Measurements from ENCODE around the gene ZBTB20.

Gene ZBTB20

DNA sequence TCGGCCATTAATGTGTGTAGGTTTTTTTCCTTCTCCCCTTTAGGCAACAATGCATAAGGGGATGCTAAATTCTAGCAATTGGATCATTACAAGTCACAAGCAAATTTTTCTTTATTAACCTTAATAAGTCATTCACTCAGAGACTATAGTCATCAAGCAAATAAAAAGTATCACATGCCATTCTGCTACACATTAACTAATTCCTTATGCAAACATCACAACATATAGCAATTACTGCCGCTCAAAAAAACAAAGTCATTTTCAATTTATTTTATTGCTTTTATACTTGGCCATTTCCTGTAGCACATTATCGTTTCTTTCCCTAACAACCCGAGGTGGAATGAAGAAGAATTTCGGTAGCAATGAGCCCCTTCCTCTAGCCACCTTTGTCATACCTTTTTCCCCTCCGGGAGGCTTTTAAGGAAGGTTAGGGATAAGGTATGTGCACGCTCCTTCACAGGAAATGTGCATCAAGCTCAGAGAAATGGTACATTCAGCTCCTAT lies 432.1 kb downstream of the ZBTB20 start:
- Histone ChIP-seq H3K27me3 (ENCODE audit: low read depth, low read length) (peaks cover 4% of the 10 kb centered on the region), H3K4me3 (ENCODE audit: low read length) (no peak overlapping the region), H3K79me2 (ENCODE audit: low read length) (no peaks in the 10 kb centered on the region), H3K4me1 (ENCODE audit: low read length) (peaks cover 9% of the 10 kb centered on the region), H3K36me3 (replicated peaks; ENCODE audit: low read depth, low read length) (no peaks in the 10 kb centered on the region), H4K20me1 (ENCODE audit: insufficient read depth, low read length) (no peaks in the 10 kb centered on the region), H3K9ac (ENCODE audit: low read length) (no peak overlapping the region), H3K4me2 (ENCODE audit: low read length) (no peak overlapping the region), H2AFZ (ENCODE audit: low read depth, low read length) (no peak overlapping the region), H3K27ac (ENCODE audit: low read length) (no peak overlapping the region), H3K9me3 (ENCODE audit: insufficient read depth, low read length) (no peaks in the 10 kb centered on the region)
- TF ChIP-seq, protein P1, sequence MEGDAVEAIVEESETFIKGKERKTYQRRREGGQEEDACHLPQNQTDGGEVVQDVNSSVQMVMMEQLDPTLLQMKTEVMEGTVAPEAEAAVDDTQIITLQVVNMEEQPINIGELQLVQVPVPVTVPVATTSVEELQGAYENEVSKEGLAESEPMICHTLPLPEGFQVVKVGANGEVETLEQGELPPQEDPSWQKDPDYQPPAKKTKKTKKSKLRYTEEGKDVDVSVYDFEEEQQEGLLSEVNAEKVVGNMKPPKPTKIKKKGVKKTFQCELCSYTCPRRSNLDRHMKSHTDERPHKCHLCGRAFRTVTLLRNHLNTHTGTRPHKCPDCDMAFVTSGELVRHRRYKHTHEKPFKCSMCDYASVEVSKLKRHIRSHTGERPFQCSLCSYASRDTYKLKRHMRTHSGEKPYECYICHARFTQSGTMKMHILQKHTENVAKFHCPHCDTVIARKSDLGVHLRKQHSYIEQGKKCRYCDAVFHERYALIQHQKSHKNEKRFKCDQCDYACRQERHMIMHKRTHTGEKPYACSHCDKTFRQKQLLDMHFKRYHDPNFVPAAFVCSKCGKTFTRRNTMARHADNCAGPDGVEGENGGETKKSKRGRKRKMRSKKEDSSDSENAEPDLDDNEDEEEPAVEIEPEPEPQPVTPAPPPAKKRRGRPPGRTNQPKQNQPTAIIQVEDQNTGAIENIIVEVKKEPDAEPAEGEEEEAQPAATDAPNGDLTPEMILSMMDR (IDR thresholded peaks at IDR 0.05; ENCODE audit: low read depth, low read length) = no peak
- TF ChIP-seq EZH2phosphoT487 (IDR thresholded peaks at IDR 0.05; ENCODE audit: low read depth) = no peak

DNA sequence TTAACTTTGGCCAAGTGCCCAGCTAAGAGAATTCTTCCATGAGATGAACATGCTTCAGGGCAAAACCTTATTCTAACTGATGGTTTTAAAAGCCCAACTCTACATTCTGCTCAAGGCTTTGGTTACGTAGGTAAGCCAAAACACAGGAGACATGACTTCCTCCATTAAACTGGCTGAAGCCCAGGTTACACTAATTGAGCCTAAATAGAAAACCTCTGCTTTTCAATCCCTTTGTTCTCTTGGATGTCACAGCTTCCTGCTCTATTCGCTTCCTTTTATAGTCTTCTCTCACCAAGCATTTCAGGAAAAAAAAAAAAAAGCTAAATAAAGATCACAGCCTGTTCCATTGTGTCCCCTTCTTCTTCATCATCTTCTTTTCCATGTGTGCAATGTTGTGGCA lies 432.9 kb downstream of the ZBTB20 start:
- H2AFZ ChIP-seq (ENCODE audit: low read depth, low read length) = no peak overlapping the region
- peaks cover 9% of the 10 kb centered on the region for H3K4me1 ChIP-seq (ENCODE audit: low read length)
- H3K27ac ChIP-seq (ENCODE audit: low read length) = no peak overlapping the region
- no peaks in the 10 kb centered on the region for H3K9me3 ChIP-seq (ENCODE audit: insufficient read depth, low read length)
- no peaks in the 10 kb centered on the region; the same call in none of the 2 replicates for H3K27me3 ChIP-seq (ENCODE audit: low read depth, low read length)
- no peaks in the 10 kb centered on the region for H3K36me3 ChIP-seq (replicated peaks; ENCODE audit: low read depth, low read length)
- no peak overlapping the region for H3K4me3 ChIP-seq (ENCODE audit: low read length)
- no peak overlapping the region for H3K9ac ChIP-seq (ENCODE audit: low read length)
- no peak overlapping the region for H3K4me2 ChIP-seq (ENCODE audit: low read length)
- no peaks in the 10 kb centered on the region for H4K20me1 ChIP-seq (ENCODE audit: insufficient read depth, low read length)
- no peaks in the 10 kb centered on the region for H3K79me2 ChIP-seq (ENCODE audit: low read length)
- TF ChIP-seq, protein P1 (IDR thresholded peaks at IDR 0.05; ENCODE audit: low read depth, low read length) = no peak
- no peak for TF ChIP-seq EZH2phosphoT487 (IDR thresholded peaks at IDR 0.05; ENCODE audit: low read depth)

DNA sequence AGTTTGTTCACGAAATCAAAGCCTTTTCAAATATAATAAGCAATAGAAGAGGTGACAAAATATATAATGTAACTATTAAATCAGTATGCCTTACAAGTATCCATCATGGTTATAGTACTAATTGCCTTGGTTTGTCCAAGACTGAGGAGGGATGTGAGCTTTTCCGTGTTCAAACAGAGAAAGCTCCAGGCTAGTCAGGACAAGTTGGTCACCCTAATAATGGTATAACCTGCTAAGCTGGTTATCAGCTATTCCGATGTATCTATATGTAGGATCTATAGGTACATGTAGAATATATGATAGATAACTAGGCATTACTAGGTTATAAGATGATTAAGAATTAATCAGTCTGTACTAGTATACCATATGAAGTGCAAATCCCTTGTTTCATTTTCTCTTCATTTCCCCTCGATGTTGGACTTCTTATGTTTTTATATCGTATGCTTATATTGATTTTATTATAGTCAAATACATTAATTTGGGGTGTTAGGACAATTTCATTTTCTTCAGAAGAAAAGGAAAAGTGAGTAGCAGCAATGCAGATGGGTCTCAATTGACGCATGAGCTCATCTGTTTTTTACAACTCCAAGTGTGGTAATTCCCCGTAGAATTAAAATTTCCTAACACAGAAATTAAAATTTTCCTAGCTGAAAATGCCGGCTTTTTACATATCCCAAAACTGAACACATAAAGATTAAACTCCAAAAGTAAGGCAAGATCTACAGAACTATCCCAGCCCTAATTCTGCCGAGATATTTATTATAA lies 434.2 kb downstream of the ZBTB20 start:
- Histone ChIP-seq H2AFZ (ENCODE audit: low read depth, low read length) (no peak overlapping the region), H4K20me1 (ENCODE audit: insufficient read depth, low read length) (no peaks in the 10 kb centered on the region), H3K79me2 (ENCODE audit: low read length) (no peaks in the 10 kb centered on the region), H3K36me3 (replicated peaks; ENCODE audit: low read depth, low read length) (no peaks in the 10 kb centered on the region), H3K9me3 (ENCODE audit: insufficient read depth, low read length) (no peaks in the 10 kb centered on the region), H3K9ac (ENCODE audit: low read length) (no peak overlapping the region), H3K27ac (ENCODE audit: low read length) (no peak overlapping the region), H3K4me2 (ENCODE audit: low read length) (no peak overlapping the region), H3K4me3 (ENCODE audit: low read length) (no peak overlapping the region), H3K4me1 (ENCODE audit: low read length) (peaks cover 9% of the 10 kb centered on the region), H3K27me3 (ENCODE audit: low read depth, low read length) (no peaks in the 10 kb centered on the region; the same call in 1 of the 2 replicates)
- TF ChIP-seq, protein P1 (IDR thresholded peaks at IDR 0.05; ENCODE audit: low read depth, low read length) = no peak
- no peak for TF ChIP-seq EZH2phosphoT487 (IDR thresholded peaks at IDR 0.05; ENCODE audit: low read depth)

DNA sequence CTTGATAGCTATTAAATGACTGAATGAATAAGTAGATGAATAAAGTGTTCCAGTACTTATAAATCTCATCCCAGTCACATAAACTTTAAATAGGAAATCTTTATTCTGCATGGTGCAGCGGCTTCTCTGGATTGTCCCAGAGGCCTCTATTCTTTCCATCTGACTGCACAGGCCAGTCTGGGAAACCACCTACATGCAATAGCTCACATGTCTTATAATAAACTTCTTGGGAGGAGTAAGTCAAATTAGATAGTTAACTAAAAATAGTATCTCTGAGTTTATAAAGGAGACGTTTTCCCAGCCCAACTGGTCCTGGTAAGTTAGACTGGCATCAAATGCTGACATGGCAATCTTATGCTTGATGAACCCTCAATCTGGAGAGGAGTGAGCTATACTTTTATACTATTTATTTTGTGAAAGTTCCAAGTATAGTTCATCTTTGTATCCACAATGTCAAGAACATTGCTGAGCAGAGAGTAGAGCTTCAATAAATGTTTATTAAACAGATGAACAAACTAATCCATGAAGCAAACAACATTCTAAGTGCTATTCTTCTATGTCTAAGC lies 435.7 kb downstream of the ZBTB20 start:
- Histone ChIP-seq H3K9me3 (ENCODE audit: insufficient read depth, low read length) (no peaks in the 10 kb centered on the region), H2AFZ (ENCODE audit: low read depth, low read length) (no peak overlapping the region), H3K9ac (ENCODE audit: low read length) (no peak overlapping the region), H3K27ac (ENCODE audit: low read length) (no peak overlapping the region), H3K27me3 (ENCODE audit: low read depth, low read length) (no peaks in the 10 kb centered on the region; the same call in 1 of the 2 replicates), H3K4me3 (ENCODE audit: low read length) (no peak overlapping the region), H3K79me2 (ENCODE audit: low read length) (no peaks in the 10 kb centered on the region), H3K4me2 (ENCODE audit: low read length) (0 out of 2 replicates have a peak overlapping the region, but pooled peaks have one; percentile 2), H3K36me3 (replicated peaks; ENCODE audit: low read depth, low read length) (no peaks in the 10 kb centered on the region), H3K4me1 (ENCODE audit: low read length) (peaks cover 17% of the 10 kb centered on the region), H4K20me1 (ENCODE audit: insufficient read depth, low read length) (no peaks in the 10 kb centered on the region)
- TF ChIP-seq, protein P1 (IDR thresholded peaks at IDR 0.05; ENCODE audit: low read depth, low read length) = no peak
- TF ChIP-seq EZH2phosphoT487 (IDR thresholded peaks at IDR 0.05; ENCODE audit: low read depth) = no peak

Measured in OCI-LY3 (cell line).